ENCODE measurements around the gene PLAC1. TPM values are rescaled to one million over a fixed set of nuclear protein-coding genes. Genes with fewer than 3 reads are reported as not detected.

PLAC1 gene
- total and polyA plus RNA-seq, 2 experiments from 2014 or later, result 0.50 to 0.83 TPM

DNA sequence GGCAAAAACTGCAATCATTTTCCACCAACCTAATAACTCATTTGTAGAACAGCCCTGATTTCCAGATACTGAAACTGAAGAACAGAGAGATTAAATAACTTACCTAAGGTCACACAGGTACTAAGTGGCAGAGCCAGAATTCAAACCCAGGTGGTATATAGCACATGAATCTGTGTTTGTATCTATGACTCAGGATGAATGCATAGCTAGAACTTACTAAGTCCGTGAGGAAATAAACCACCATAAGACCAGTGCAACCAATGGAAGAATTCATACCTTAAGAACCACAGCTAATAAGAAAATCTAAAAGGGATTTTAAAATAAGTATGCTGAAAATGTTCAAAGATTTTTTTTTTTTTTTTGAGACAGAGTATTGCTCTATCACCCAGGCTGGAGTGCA lies 1.5 kb upstream of the PLAC1 start:
- no peaks in the 10 kb centered on the region for H3F3A ChIP-seq (replicated peaks; ENCODE audit: low read depth)
- no peak overlapping the region for H2AFZ ChIP-seq
- H3K9me2 ChIP-seq (ENCODE audit: insufficient read depth), result no peaks in the 10 kb centered on the region
- no peaks in the 10 kb centered on the region for H3K27me3 ChIP-seq (ENCODE audit: insufficient read depth)
- H3K36me3 Mint-ChIP-seq (ENCODE audit: low read depth), result no peaks in the 10 kb centered on the region
- H3K27ac ChIP-seq (ENCODE audit: low read depth), result no peak overlapping the region
- ATAC-seq (no peak), DNase-seq (ENCODE audit: low spot score) (no peak)
- no peak overlapping the region for H3K27ac Mint-ChIP-seq
- no peaks in the 10 kb centered on the region for H3K79me2 ChIP-seq (replicated peaks; ENCODE audit: insufficient read depth)
- no peaks in the 10 kb centered on the region for H4K20me1 ChIP-seq (replicated peaks; ENCODE audit: insufficient read depth)
- H3K4me3 ChIP-seq, result no peak overlapping the region
- H3K27me3 Mint-ChIP-seq (ENCODE audit: insufficient read depth, low read depth, poor library complexity), result peaks cover 5% of the 10 kb centered on the region
- H3K4me1 ChIP-seq (ENCODE audit: insufficient read depth), result peaks cover 8% of the 10 kb centered on the region; the same call in 1 of the 2 replicates
- no peaks in the 10 kb centered on the region for H3K36me3 ChIP-seq (ENCODE audit: insufficient read depth)
- H3K4me3 Mint-ChIP-seq, result no peak overlapping the region
- no peaks in the 10 kb centered on the region; the same call in 2 of the 3 replicates for H3K9me3 Mint-ChIP-seq
- H3K4me1 Mint-ChIP-seq, result peaks cover 23% of the 10 kb centered on the region
- TF ChIP-seq ZNF114 (CRISPR knock-in tag; IDR thresholded peaks at IDR 0.05), result no peak
- no peak for TF ChIP-seq EZH2 (IDR thresholded peaks at IDR 0.05; ENCODE audit: low read depth, unreplicated experiment)
- TF ChIP-seq, protein P1, sequence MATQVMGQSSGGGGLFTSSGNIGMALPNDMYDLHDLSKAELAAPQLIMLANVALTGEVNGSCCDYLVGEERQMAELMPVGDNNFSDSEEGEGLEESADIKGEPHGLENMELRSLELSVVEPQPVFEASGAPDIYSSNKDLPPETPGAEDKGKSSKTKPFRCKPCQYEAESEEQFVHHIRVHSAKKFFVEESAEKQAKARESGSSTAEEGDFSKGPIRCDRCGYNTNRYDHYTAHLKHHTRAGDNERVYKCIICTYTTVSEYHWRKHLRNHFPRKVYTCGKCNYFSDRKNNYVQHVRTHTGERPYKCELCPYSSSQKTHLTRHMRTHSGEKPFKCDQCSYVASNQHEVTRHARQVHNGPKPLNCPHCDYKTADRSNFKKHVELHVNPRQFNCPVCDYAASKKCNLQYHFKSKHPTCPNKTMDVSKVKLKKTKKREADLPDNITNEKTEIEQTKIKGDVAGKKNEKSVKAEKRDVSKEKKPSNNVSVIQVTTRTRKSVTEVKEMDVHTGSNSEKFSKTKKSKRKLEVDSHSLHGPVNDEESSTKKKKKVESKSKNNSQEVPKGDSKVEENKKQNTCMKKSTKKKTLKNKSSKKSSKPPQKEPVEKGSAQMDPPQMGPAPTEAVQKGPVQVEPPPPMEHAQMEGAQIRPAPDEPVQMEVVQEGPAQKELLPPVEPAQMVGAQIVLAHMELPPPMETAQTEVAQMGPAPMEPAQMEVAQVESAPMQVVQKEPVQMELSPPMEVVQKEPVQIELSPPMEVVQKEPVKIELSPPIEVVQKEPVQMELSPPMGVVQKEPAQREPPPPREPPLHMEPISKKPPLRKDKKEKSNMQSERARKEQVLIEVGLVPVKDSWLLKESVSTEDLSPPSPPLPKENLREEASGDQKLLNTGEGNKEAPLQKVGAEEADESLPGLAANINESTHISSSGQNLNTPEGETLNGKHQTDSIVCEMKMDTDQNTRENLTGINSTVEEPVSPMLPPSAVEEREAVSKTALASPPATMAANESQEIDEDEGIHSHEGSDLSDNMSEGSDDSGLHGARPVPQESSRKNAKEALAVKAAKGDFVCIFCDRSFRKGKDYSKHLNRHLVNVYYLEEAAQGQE (IDR thresholded peaks at IDR 0.05; ENCODE audit: unreplicated experiment), result no peak
- no peak for TF ChIP-seq STAT1 (IDR thresholded peaks at IDR 0.05; ENCODE audit: unreplicated experiment)
- TF ChIP-seq POLR2AphosphoS5 (IDR thresholded peaks at IDR 0.05; ENCODE audit: low read depth), result no peak
- no peak for TF ChIP-seq NANOG (IDR thresholded peaks at IDR 0.05; ENCODE audit: borderline replicate concordance)
- TF ChIP-seq, protein P2, sequence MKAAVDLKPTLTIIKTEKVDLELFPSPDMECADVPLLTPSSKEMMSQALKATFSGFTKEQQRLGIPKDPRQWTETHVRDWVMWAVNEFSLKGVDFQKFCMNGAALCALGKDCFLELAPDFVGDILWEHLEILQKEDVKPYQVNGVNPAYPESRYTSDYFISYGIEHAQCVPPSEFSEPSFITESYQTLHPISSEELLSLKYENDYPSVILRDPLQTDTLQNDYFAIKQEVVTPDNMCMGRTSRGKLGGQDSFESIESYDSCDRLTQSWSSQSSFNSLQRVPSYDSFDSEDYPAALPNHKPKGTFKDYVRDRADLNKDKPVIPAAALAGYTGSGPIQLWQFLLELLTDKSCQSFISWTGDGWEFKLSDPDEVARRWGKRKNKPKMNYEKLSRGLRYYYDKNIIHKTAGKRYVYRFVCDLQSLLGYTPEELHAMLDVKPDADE (IDR thresholded peaks at IDR 0.05), result no peak
- TF ChIP-seq JUNB (IDR thresholded peaks at IDR 0.05; ENCODE audit: unreplicated experiment), result no peak
- TF ChIP-seq ZNF462 (CRISPR knock-in tag; IDR thresholded peaks at IDR 0.05), result no peak
- H3K4me2 ChIP-seq, result no peak overlapping the region
